Loucy (cell line): ENCODE results near the gene C22orf23.

Experiments
- EZH2phosphoT487 ChIP-seq: fragments of 200-600 bp; IDR thresholded peaks from 2 replicates; pipeline ENCODE4 v1.6.1; 2018; ENCODE audit warnings: antibody characterized with exemption, mild to moderate bottlenecking, moderate library complexity, borderline replicate concordance
- TF ChIP-seq, protein P1 (sequence below): fragments of 200-600 bp; sonication (generic); conservative IDR thresholded peaks from 2 replicates; pipeline ENCODE4 v1.5.1; 2014; ENCODE audit warnings: mild to moderate bottlenecking, antibody characterized with exemption, low read length

DNA sequence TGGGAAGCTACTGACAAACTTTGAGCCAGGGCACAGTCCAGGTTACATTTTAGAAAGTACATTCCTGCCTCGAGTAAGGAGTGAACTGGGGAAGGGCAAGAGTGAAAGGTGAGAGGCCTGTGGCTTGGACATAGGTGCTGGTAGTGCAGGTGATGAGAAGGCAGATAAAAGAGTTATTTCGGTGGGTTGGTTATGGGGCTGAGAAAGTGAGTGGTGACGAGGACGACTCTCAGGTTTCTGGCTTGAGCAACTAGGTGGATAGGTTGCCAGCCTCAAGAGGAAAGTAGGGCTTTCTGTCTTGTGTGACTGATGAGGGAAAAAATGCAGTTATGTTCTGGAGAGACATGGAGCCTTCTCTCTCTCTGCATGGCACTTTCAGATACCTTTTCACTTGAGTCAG lies 3.8 kb upstream of the C22orf23 start:
- no peak for TF ChIP-seq EZH2phosphoT487
- TF ChIP-seq, protein P1, sequence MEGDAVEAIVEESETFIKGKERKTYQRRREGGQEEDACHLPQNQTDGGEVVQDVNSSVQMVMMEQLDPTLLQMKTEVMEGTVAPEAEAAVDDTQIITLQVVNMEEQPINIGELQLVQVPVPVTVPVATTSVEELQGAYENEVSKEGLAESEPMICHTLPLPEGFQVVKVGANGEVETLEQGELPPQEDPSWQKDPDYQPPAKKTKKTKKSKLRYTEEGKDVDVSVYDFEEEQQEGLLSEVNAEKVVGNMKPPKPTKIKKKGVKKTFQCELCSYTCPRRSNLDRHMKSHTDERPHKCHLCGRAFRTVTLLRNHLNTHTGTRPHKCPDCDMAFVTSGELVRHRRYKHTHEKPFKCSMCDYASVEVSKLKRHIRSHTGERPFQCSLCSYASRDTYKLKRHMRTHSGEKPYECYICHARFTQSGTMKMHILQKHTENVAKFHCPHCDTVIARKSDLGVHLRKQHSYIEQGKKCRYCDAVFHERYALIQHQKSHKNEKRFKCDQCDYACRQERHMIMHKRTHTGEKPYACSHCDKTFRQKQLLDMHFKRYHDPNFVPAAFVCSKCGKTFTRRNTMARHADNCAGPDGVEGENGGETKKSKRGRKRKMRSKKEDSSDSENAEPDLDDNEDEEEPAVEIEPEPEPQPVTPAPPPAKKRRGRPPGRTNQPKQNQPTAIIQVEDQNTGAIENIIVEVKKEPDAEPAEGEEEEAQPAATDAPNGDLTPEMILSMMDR = no peak
